ENCODE results near the gene HOXB2.

DNA sequence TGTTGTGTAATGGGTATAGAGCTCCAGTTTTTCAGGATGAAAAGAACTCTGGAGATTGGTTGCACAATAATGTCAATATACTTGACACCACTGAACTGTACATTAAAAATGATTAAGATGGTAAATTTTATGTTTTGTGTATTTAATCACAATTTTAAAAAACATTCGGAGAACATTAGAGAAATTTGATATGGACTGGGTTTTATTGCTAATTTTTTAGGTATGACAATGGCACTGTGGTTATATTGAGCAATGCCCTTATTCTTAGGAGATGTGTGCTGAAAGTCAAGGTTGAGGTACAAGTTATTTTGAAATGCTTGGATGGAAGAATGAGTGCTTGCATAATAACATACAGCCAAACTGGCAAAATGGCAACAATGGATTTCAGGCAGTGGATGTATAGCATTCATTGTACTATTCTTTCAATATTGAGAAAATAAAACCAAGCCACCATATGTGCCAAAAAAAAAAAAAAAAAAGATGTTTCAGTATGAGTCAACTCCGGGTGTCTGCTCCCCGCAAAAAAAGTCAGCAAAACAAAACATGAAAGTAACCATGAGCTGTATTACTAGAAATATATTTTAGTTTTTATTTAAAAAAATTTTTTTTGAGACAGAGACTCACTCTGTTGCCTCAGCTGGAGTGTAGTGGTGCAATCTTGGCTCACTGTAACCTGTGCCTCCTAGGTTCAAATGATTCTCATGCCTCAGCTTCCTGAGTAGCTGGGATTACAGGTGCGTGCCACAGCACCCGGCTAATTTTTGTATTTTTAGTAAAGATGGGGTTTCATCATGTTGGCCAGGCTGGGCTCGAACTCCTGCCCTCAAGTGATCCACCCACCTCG lies 33.9 kb downstream of the HOXB2 start:
- TF ChIP-seq, protein P1, sequence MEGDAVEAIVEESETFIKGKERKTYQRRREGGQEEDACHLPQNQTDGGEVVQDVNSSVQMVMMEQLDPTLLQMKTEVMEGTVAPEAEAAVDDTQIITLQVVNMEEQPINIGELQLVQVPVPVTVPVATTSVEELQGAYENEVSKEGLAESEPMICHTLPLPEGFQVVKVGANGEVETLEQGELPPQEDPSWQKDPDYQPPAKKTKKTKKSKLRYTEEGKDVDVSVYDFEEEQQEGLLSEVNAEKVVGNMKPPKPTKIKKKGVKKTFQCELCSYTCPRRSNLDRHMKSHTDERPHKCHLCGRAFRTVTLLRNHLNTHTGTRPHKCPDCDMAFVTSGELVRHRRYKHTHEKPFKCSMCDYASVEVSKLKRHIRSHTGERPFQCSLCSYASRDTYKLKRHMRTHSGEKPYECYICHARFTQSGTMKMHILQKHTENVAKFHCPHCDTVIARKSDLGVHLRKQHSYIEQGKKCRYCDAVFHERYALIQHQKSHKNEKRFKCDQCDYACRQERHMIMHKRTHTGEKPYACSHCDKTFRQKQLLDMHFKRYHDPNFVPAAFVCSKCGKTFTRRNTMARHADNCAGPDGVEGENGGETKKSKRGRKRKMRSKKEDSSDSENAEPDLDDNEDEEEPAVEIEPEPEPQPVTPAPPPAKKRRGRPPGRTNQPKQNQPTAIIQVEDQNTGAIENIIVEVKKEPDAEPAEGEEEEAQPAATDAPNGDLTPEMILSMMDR (IDR thresholded peaks at IDR 0.05; ENCODE audit: low read depth, low read length, poor library complexity, severe bottlenecking): no peak
- no peak for TF ChIP-seq EZH2phosphoT487 (IDR thresholded peaks at IDR 0.05; ENCODE audit: borderline replicate concordance, low read length)

Data from DOHH2 (cell line).